HFF-Myc (cell line): ENCODE measurements around the gene PRRG3.
A peak's percentile ranks its signal among the peaks of the same experiment; 100 is the strongest.

Experiments
- DNase-seq: peaks from one replicate; pipeline ENCODE4 v3.0.0-alpha.2; 2011; ENCODE audit warnings: low read depth; ENCODE audit errors: extremely low read depth
- H3K4me3 ChIP-seq: replicated peaks from 2 replicates; pipeline ENCODE4 v1.5.1; 2011; ENCODE audit warnings: low read depth, mild to moderate bottlenecking, control low read depth, low read length
- TF ChIP-seq, protein P1 (sequence below): IDR thresholded peaks from 2 replicates; pipeline ENCODE4 v1.5.1; 2012; ENCODE audit warnings: mild to moderate bottlenecking, low read depth, low read length, control low read depth; ENCODE audit errors: missing control alignments

PRRG3 gene

DNA sequence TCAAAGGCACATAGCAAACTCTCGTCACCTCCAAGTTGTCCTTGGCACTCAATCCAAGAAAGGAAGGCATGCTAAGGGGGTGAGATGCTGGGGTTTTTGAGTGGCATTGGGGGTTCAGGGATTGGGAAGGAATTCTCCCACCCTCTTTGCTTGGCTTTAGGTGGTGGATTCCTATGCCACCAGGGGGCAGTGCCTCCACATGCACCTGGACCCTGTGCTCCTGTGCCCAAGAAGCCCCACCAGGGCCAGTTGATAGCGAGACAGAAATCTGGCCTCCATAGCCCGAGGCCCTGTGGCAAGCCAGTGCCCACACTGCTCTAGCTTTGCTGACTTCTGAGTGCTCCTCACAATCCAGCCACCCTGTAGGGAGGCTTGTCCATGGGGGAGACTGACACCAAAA is 18.6 kb downstream of the PRRG3 start:
- DNase-seq: no peak
- TF ChIP-seq, protein P1, sequence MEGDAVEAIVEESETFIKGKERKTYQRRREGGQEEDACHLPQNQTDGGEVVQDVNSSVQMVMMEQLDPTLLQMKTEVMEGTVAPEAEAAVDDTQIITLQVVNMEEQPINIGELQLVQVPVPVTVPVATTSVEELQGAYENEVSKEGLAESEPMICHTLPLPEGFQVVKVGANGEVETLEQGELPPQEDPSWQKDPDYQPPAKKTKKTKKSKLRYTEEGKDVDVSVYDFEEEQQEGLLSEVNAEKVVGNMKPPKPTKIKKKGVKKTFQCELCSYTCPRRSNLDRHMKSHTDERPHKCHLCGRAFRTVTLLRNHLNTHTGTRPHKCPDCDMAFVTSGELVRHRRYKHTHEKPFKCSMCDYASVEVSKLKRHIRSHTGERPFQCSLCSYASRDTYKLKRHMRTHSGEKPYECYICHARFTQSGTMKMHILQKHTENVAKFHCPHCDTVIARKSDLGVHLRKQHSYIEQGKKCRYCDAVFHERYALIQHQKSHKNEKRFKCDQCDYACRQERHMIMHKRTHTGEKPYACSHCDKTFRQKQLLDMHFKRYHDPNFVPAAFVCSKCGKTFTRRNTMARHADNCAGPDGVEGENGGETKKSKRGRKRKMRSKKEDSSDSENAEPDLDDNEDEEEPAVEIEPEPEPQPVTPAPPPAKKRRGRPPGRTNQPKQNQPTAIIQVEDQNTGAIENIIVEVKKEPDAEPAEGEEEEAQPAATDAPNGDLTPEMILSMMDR: peak; percentile 51
- H3K4me3 ChIP-seq: no peak overlapping the region

DNA sequence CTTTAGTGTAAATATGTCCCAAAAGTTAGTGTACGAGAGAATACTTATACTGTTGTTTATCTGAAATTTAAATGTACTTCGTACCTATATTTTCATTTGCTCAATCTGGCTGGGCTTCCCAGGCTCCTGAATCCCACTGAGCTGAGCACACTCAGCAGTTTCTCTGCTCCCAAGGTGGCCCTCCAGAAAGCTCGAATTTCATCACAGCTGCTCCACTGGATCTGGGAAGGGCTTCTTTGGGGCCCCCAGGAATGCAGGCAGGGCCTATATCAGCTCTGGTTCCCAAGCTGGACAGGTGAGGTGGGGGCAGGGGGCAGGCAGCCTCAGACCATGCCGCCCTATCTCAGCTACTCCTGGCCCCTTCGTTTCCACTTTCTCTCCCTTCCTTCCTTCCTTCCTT is 19.1 kb downstream of the PRRG3 start:
- H3K4me3 ChIP-seq: no peak overlapping the region
- no peak for DNase-seq
- TF ChIP-seq, protein P1: no peak

DNA sequence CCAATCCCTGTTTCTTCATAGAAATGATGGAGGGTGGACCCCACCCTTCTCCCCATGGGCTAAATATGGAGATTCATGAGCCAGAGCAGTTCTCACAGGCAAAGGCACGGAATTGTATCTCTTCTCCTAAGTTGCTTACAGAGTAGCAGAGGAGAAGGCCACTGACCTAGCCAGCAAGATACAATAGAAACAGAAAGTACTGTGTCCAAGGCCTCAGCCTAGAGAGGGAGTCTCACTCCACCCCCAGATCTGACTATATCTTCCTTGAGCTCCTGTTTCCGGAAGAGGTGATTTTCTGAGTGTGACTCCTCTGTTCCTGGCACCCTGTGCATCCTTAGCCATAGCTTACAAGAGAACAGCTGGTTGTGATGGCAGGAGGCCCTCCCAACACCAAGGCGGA is 20.5 kb downstream of the PRRG3 start, which contains the start of gene FATE1:
Gene FATE1 (plus strand): TSS at position 284 of the 400 bp plus-strand sequence. CDS start 85 bp downstream, at position 369.
- no peak within 1 kb of the TSS for H3K4me3 ChIP-seq
- DNase-seq: no peak
- TF ChIP-seq, protein P1: no peak

DNA sequence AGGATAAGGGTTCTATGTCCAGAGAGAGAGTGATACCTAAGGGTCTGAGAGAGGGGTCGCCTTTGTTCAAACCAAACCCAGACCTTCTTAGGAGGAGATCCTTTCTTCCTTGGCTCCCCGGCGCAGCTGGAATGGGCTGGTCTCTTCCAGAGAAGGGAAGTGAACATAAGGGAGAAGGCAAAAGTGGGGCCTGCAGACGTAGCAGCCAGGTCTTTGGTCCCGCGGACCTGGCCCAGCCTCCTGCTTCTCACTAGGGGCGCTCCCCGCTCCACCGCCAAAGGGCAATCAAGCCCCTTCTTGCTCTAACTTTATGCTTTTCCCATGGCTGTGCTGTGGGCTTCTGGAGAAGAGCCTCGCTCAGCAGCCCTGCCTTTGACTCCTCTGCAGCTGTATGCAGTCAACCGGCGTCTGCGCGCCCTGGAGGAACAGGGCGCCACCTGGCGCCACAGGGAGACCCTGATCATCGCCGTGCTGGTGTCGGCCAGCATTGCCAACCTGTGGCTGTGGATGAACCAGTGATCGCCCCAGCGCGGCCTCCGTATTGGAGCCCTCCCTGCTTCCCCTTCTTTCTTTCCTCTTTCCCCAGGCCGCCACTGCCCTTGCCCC is 27.1 kb downstream of the PRRG3 start:
- H3K4me3 ChIP-seq: no peak overlapping the region
- TF ChIP-seq, protein P1: peak; percentile 42
- DNase-seq: no peak

DNA sequence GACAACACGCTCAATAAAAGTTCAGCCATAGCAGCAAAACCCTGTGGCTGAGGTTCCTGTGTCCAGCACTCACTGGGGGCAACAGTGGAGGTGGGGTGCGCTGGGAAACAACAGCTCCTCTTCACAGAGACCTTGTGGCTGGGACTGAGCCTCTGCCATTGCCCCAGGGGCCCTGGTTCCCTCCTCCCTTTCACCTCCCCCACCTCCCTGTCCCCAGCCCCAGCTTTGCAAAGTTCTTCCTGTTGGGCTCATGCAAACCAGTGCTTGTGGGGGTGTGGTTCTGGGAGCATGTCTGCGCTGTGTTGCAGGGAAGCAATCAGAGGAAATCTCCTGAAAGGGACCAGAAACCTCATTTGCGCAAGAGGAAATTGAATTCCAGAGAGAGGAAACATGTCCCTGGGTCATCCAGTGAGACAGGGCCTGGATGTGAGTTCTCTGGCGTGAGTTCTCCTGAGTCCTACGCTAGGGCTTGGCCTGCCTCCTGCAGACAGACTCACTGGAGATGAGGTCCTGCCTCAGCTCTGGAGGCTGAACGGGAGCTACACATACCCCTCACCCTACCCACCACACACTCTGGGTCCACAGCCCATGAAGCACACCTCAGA is 28.0 kb downstream of the PRRG3 start:
- no peak for DNase-seq
- H3K4me3 ChIP-seq: no peak overlapping the region
- TF ChIP-seq, protein P1: no peak

DNA sequence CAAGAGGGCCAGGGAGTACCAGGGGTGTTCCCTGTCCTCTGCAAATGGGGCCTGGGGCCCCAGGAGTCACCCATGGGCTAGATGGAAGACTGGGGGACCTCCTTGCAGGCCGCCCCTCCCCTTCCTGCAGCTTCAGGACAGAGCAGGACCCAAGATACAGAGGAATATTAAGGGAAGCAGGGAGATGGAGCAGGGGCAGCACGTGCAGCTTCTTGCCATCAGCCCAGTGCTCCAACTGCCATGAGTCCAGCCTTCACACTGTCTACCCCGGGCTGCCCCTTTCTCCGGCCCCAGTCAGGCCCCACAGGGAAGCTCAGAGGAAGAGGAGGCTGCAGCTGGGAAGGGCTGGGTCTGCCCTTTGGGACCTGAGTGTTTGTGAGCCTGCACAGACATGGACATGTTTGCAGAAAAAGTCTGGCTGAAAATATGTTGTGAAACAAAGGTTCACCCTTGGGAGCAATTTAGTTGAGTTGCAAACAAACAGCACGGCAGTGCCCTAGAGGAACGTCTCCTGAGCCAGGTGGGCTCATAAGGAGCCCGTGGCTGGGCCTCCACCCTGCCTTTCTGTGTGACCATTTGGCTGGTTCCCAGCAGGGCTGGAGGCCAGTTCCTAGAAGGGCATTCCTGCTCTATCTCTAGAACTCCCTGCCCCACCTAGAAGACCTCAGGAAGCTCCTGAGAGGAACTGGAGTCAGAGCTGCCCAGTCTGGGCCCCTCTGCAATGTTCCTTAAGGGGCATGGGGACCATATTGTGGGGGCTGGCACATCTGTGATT is 29.5 kb downstream of the PRRG3 start:
- H3K4me3 ChIP-seq: no peak overlapping the region
- TF ChIP-seq, protein P1: no peak
- DNase-seq: no peak

DNA sequence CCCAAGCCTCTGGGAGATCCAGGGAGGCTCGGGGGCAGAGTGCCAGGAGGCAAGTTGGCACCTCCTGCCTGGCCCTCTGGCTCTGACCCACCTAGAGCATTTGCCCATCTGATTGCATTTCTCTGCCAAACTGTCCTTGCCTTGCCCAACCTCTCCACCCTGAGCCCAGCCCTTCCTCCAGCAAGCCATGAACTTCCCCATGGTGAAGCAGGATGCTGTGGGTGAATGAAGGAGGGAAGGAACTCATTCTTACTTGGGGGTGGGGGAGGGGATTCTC is 30.0 kb downstream of the PRRG3 start:
- no peak for DNase-seq
- H3K4me3 ChIP-seq: no peak overlapping the region
- TF ChIP-seq, protein P1: no peak
